Mammary epithelial cell (primary cell): ENCODE results near the gene MCEE.

Experiments used
- EZH2 ChIP-seq: IDR thresholded peaks from 2 replicates; pipeline ENCODE4 v1.6.1; 2012; ENCODE audit warnings: low read length, inconsistent platforms, borderline replicate concordance
- TF ChIP-seq, protein P1 (sequence below), 2 donors: IDR thresholded peaks in 1 of 2; conservative IDR thresholded peaks in 1 of 2; 2 replicates each; pipeline ENCODE4 v1.5.1; 2011 to 2012; ENCODE audit warnings: inconsistent platforms in 2 of 2, low read length in 2 of 2, mild to moderate bottlenecking in 2 of 2, control low read depth in 1 of 2, low read depth in 1 of 2; ENCODE audit not compliant: insufficient read depth in 1 of 2; ENCODE audit errors: extremely low read depth in 1 of 2

GRCh38 chr2:71067567-71068217, 62.3 kb downstream of the MCEE start:
- TF ChIP-seq, protein P1, sequence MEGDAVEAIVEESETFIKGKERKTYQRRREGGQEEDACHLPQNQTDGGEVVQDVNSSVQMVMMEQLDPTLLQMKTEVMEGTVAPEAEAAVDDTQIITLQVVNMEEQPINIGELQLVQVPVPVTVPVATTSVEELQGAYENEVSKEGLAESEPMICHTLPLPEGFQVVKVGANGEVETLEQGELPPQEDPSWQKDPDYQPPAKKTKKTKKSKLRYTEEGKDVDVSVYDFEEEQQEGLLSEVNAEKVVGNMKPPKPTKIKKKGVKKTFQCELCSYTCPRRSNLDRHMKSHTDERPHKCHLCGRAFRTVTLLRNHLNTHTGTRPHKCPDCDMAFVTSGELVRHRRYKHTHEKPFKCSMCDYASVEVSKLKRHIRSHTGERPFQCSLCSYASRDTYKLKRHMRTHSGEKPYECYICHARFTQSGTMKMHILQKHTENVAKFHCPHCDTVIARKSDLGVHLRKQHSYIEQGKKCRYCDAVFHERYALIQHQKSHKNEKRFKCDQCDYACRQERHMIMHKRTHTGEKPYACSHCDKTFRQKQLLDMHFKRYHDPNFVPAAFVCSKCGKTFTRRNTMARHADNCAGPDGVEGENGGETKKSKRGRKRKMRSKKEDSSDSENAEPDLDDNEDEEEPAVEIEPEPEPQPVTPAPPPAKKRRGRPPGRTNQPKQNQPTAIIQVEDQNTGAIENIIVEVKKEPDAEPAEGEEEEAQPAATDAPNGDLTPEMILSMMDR (conservative IDR thresholded peaks at IDR 0.05 in 1 of 2, IDR thresholded peaks at IDR 0.05 in 1 of 2; ENCODE audit: extremely low read depth in 1 of 2, insufficient read depth in 1 of 2, low read depth in 1 of 2, low read length in 2 of 2) = no peak
- TF ChIP-seq EZH2 = no peak
